ENCODE measurements around the gene C1QL1.
"Not testable (repeated sequence)": the region's sequence is repeated elsewhere in the genome, so short reads cannot be mapped to it uniquely, and the experiment has no call there.

The C1QL1 gene

DNA sequence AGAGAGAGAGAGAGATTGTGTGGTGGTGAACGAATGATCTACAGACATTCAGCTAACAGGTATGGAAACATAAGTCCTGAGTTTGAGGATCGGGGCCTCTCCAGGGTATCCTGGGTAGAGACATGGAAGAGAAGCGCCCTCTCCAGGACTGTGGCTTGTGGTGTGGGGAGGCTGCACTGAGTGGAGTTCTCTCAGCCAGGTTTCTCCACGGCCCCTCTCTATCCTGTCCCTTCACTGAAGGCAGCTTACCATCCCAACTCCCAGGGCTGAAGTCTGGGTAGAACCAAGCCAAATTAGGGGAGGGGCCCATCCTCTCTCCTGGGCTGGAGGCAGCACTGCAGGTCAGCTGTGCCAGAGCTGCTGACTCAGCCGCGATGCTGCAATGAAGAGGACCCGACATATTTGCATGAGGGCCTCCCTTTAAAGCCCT is 6.2 kb downstream of the C1QL1 start:
- intact Hi-C loops (cut with micrococcal nuclease): no loop called here
- H3K27ac Mint-ChIP-seq: no peak overlapping the region
- H3K27me3 Mint-ChIP-seq: peaks cover 92% of the 10 kb centered on the region
- H3K4me1 Mint-ChIP-seq (ENCODE audit: low read depth): peaks cover 7% of the 10 kb centered on the region
- H3K9me3 Mint-ChIP-seq: no peaks in the 10 kb centered on the region
- H3K36me3 Mint-ChIP-seq (ENCODE audit: low read depth): no peaks in the 10 kb centered on the region
- no peak overlapping the region for H3K4me3 Mint-ChIP-seq

GRCh38 chr17:44960691-44961090 is 7.4 kb downstream of the C1QL1 start:
- Mint-ChIP-seq H3K36me3 (ENCODE audit: low read depth) (no peaks in the 10 kb centered on the region), H3K4me3 (no peak overlapping the region), H3K27me3 (peaks cover 93% of the 10 kb centered on the region), H3K9me3 (no peaks in the 10 kb centered on the region), H3K4me1 (ENCODE audit: low read depth) (peaks cover 4% of the 10 kb centered on the region), H3K27ac (no peak overlapping the region)
- intact Hi-C loops (cut with micrococcal nuclease): no loop called here

DNA sequence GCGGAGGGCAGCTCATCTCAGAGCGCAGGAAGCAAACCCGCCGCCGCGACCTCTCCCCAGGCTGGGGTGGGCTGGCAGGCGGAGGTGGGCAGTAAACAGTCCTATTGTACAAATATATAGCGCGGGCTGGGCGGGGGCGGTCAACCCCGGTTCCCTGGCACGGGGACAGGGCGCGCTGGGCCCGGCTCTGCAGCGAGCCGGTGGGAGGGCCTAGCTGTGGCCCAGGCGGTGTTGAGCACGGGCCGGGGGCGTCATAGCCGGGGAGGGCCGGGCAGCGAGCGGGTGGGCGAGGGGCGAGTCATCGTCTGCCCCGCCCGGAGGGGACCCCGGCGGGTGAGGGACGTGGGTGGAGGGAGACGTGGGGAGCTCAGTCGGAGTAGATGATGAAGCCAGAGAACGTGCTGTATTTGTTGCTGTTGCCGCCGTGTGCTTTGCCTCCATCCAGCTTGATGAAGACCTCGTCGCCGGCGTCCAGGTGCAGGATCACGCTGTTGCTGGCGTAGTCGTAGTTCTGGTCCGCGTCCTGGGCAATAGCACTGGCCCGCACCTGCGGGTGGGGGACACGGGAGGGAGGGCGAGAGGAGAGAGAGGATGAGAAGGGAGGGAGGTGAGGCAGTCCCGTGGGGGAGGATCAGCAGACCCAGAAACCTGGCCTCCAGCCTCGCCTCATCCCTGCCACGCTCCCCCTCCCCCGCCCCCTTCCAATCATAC is 8.1 kb downstream of the C1QL1 start:
- no peak overlapping the region for H3K4me3 Mint-ChIP-seq
- peaks cover 92% of the 10 kb centered on the region for H3K27me3 Mint-ChIP-seq
- H3K36me3 Mint-ChIP-seq (ENCODE audit: low read depth): no peaks in the 10 kb centered on the region
- peaks cover 4% of the 10 kb centered on the region for H3K4me1 Mint-ChIP-seq (ENCODE audit: low read depth)
- H3K27ac Mint-ChIP-seq: no peak overlapping the region
- no peaks in the 10 kb centered on the region for H3K9me3 Mint-ChIP-seq
- intact Hi-C loops (cut with micrococcal nuclease): no loop called here

DNA sequence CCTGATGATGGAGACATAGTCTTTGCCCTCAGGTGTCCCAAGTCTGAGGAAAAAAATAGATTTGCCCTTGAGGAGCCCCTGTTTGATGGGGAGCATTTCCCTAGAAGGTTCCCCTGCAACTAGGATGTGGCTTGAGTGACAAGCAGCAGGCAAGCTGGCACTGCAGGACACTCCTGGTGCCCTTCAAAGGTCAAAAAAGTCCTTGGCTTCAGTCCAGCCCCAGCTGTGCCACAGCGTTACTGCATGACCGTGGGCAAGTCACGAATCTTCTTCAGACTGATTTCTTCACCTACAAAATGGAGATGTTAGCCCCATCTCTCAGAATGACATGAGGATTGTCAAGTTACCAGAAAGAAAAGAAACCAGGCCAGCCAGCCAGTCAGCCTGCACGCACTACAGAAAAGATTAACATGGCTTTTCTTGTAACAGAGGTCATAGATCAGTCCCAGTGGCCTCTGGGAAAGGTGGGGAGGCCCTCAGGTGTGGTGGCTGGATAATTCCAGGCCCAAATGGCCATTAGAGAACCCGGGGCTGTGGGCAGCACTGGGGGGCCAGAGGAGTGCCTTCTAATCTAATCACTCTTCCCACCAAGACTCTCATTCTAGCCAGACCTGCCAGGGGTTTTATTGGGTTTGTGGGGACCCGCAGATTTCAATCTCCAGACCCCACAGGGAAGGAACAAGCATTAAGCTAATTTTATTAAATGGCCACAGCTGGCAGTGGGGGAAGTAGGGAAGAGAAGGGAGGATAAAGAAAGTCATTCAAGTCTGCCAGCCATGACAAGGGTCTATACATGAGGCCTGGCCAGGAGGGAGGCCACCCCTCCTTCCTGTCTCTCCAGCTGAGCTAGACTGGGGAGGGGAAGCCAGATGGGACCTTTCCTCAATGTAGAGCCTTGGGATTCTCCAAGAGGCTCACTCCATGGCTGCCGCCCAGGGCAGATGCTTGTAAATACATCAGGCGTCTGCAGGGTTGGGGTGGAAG is 10.8 kb downstream of the C1QL1 start:
- intact Hi-C loops (cut with micrococcal nuclease): no loop called here
- no peaks in the 10 kb centered on the region for H3K36me3 Mint-ChIP-seq (ENCODE audit: low read depth)
- H3K27me3 Mint-ChIP-seq: peaks cover 77% of the 10 kb centered on the region
- no peak overlapping the region for H3K4me3 Mint-ChIP-seq
- no peaks in the 10 kb centered on the region for H3K9me3 Mint-ChIP-seq
- peaks cover 4% of the 10 kb centered on the region for H3K4me1 Mint-ChIP-seq (ENCODE audit: low read depth)
- H3K27ac Mint-ChIP-seq: no peak overlapping the region

DNA sequence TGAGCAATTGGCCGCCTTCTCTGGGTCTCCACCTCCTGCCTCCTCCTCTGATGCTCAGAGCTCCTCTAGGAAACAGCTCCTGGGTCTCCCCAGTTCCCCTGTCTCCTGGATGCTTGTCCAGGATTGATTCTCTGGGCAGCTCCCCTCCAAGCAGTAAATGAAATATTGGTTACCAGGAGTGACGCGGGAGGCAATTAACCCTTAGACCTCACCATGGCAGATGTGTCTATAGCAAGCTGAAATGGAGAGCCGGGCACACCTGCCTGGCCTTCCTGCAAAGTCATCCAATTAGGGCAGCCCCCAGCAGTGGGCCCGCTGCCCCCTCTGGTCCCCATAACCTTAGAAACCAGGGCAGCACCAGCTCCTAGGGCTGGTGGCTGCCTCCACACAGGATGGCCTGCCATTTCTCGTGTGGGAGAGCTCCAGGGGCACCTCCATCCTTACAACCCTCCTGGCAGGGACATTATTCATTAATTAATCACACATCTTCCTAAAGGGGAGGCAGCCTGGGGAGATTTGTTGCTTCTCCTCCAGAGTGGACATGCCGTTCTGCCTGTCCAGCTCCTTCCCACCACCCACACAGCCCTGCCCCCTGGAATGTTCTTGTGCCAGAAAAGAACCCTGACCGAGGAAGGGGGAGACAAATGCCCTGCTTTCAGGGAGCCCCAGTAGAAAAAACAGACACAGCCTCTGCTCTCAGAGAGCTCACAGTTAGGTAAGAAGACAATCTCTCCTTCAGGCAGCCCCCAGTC is 12.3 kb downstream of the C1QL1 start:
- peaks cover 4% of the 10 kb centered on the region for H3K4me1 Mint-ChIP-seq (ENCODE audit: low read depth)
- H3K9me3 Mint-ChIP-seq: no peaks in the 10 kb centered on the region
- no peaks in the 10 kb centered on the region for H3K36me3 Mint-ChIP-seq (ENCODE audit: low read depth)
- H3K27me3 Mint-ChIP-seq: peaks cover 63% of the 10 kb centered on the region
- H3K27ac Mint-ChIP-seq: no peak overlapping the region
- intact Hi-C loops (cut with micrococcal nuclease): no loop called here
- H3K4me3 Mint-ChIP-seq: no peak overlapping the region

DNA sequence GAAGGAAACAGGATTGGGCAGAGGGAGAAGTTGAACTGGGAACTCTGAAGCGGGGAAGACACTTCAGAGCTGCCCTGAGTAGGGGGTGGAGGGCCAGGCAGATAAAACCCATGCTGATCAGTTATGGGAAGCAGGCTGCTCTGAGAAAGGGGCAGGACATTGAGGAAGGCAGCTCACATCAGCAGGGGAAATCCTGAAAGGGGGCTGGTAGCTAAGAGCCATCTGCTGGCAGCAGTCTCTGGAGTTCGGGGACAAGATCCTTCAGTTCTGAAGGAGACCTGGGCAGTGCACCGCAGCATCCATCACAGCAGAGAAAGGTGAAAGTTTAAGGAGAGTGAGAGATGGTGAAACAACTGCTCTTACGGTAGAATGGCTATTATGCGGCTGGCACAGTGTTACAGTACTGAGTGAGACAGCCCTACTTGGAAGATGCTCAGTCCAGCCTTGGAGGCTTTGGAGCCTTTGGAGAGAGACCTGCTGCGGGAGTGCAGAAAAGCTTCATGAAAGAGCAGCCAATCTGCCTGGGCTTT is 15.1 kb downstream of the C1QL1 start:
- Mint-ChIP-seq H3K27me3 (peaks cover 37% of the 10 kb centered on the region), H3K27ac (no peak overlapping the region), H3K4me1 (ENCODE audit: low read depth) (peaks cover 3% of the 10 kb centered on the region), H3K4me3 (no peak overlapping the region), H3K9me3 (no peaks in the 10 kb centered on the region), H3K36me3 (ENCODE audit: low read depth) (no peaks in the 10 kb centered on the region)
- intact Hi-C loops (cut with micrococcal nuclease): no loop called here

DNA sequence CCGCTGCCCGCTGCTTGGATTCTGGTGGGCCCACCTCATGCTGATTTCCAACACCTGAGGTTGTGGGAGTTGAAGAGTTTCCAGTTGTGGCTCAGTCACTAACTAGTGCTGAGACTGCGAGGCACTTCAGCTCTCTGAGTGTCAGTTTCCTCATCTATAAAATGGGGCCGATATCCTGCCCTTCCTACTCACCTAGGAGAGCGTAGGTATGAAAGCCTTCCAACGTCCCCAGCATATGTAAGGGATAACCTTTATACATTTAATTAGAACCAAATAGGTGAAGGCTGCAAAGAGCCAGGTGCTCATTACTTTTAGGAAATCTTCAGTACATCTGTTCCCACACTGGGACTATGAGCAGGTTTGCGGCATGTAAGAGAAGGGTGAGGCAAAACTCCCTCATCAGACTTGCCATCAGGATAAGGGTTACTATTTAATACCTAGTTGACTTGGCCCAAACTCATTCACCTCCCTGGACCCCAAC is 19.7 kb downstream of the C1QL1 start:
- H3K27ac Mint-ChIP-seq: peak overlapping the region; percentile 82
- H3K4me1 Mint-ChIP-seq (ENCODE audit: low read depth): peaks cover 5% of the 10 kb centered on the region
- H3K9me3 Mint-ChIP-seq: no peaks in the 10 kb centered on the region
- H3K27me3 Mint-ChIP-seq: peaks cover 4% of the 10 kb centered on the region
- peak overlapping the region; percentile 81 for H3K4me3 Mint-ChIP-seq
- no peaks in the 10 kb centered on the region for H3K36me3 Mint-ChIP-seq (ENCODE audit: low read depth)
- intact Hi-C loops (cut with micrococcal nuclease): no loop called here

GRCh38 chr17:44947461-44948314 is 20.4 kb downstream of the C1QL1 start, which contains the start of gene KIF18B:
Gene KIF18B, minus strand, starts transcription at chr17:44947773. Its CDS starts 11,429 bp downstream, at chr17:44936344.
- Mint-ChIP-seq H3K9me3 (no peaks in the 10 kb centered on the region), H3K27ac (peak within 1 kb of the TSS; percentile 82), H3K27me3 (peaks cover under 1% of the 10 kb centered on the region), H3K36me3 (ENCODE audit: low read depth) (no peaks in the 10 kb centered on the region), H3K4me1 (ENCODE audit: low read depth) (peaks cover 5% of the 10 kb centered on the region), H3K4me3 (peak within 1 kb of the TSS; percentile 81)
- intact Hi-C loops (cut with micrococcal nuclease): loop anchor here (1.0 kb wide), 1 partner anchor 48 kb away; the partner anchor contains the start of gene EFTUD2

GRCh38 chr17:44945652-44946051 is 22.5 kb downstream of the C1QL1 start:
- H3K27me3 Mint-ChIP-seq; intact Hi-C loops (cut with micrococcal nuclease); H3K36me3 Mint-ChIP-seq (ENCODE audit: low read depth); H3K27ac Mint-ChIP-seq; H3K4me3 Mint-ChIP-seq; H3K9me3 Mint-ChIP-seq: not testable (repeated sequence)
- H3K4me1 Mint-ChIP-seq (ENCODE audit: low read depth): peaks cover 15% of the 10 kb centered on the region

DNA sequence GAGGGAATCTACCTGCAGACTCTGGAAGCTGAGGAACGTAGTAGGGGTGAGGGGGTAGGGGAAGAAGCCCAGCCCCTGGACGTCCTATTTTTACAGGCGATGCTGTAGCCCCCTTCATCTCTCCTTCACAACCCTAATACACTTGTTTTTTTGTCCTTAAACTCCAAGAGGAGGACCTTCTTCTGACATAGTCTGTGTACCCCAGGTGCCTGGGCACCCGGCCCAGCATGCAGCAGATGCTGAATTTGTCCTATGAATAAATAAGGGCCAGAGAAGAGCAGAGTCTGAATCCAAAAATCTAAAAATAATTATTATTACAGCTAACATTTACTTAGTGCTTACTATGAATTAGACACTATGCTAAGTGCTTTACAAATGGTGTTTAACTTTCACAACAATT is 25.6 kb downstream of the C1QL1 start:
- intact Hi-C loops (cut with micrococcal nuclease): no loop called here
- Mint-ChIP-seq H3K27me3 (no peaks in the 10 kb centered on the region), H3K27ac (no peak overlapping the region), H3K9me3 (no peaks in the 10 kb centered on the region), H3K36me3 (ENCODE audit: low read depth) (no peaks in the 10 kb centered on the region), H3K4me1 (ENCODE audit: low read depth) (peaks cover 10% of the 10 kb centered on the region), H3K4me3 (no peak overlapping the region)

- no peaks in the 10 kb centered on the region for H3K36me3 Mint-ChIP-seq (ENCODE audit: low read depth)
- intact Hi-C loops (cut with micrococcal nuclease): no loop called here
- no peak overlapping the region for H3K4me3 Mint-ChIP-seq
- H3K27me3 Mint-ChIP-seq: no peaks in the 10 kb centered on the region
- peak overlapping the region; percentile 1 for H3K27ac Mint-ChIP-seq
- peaks cover 10% of the 10 kb centered on the region for H3K4me1 Mint-ChIP-seq (ENCODE audit: low read depth)
- no peaks in the 10 kb centered on the region for H3K9me3 Mint-ChIP-seq
Measured at GRCh38 chr17:44941712-44942331, 26.3 kb downstream of the C1QL1 start.

- Mint-ChIP-seq H3K4me1 (ENCODE audit: low read depth) (peaks cover 10% of the 10 kb centered on the region), H3K9me3 (no peaks in the 10 kb centered on the region), H3K27ac (no peak overlapping the region), H3K27me3 (no peaks in the 10 kb centered on the region), H3K36me3 (ENCODE audit: low read depth) (no peaks in the 10 kb centered on the region), H3K4me3 (no peak overlapping the region)
- intact Hi-C loops (cut with micrococcal nuclease): no loop called here
Measured at GRCh38 chr17:44940768-44941167, 27.3 kb downstream of the C1QL1 start.

Measured in dendritic cell treated with granulocyte-macrophage colony-stimulating factor and Interleukin-4, amounts not matched to agents 40 ng/mL and 50 ng/mL, for 4 days (primary cell).